Loucy (cell line): ENCODE data around the gene HOXD4.

ENCODE experiments used
- EZH2phosphoT487 ChIP-seq: fragments of 200-600 bp; IDR thresholded peaks from 2 replicates; pipeline ENCODE4 v1.6.1; 2018; ENCODE audit warnings: antibody characterized with exemption, mild to moderate bottlenecking, moderate library complexity, borderline replicate concordance
- TF ChIP-seq, protein P1 (sequence below): fragments of 200-600 bp; sonication (generic); conservative IDR thresholded peaks from 2 replicates; pipeline ENCODE4 v1.5.1; 2014; ENCODE audit warnings: mild to moderate bottlenecking, antibody characterized with exemption, low read length

DNA sequence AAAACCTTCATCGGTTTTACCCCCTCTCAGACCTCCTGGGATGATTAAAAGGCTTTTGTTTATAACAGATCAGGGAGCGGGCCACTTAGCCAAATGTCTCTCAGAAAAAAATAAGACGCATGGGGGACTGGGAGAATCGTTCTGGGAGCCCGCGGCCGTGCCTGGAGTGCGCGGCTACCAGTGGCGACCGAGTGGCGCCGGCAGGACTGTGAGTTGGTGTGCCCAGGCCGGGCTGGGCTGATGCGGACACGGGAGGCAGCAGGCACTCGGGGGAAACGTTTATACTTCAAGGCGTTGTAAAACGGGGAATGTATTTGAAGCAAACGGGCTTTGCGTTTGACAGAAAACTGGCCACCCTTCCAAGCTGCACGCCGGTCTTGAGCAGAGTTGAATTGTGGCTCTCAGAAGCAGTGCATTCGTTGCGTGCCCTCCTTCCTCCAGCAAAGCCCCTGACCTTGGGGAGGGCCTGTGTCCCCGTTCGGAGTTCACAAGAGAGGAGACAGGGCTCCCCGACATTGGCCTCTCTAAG is 39.4 kb upstream of the HOXD4 start:
- TF ChIP-seq, protein P1, sequence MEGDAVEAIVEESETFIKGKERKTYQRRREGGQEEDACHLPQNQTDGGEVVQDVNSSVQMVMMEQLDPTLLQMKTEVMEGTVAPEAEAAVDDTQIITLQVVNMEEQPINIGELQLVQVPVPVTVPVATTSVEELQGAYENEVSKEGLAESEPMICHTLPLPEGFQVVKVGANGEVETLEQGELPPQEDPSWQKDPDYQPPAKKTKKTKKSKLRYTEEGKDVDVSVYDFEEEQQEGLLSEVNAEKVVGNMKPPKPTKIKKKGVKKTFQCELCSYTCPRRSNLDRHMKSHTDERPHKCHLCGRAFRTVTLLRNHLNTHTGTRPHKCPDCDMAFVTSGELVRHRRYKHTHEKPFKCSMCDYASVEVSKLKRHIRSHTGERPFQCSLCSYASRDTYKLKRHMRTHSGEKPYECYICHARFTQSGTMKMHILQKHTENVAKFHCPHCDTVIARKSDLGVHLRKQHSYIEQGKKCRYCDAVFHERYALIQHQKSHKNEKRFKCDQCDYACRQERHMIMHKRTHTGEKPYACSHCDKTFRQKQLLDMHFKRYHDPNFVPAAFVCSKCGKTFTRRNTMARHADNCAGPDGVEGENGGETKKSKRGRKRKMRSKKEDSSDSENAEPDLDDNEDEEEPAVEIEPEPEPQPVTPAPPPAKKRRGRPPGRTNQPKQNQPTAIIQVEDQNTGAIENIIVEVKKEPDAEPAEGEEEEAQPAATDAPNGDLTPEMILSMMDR = no peak
- TF ChIP-seq EZH2phosphoT487 = no peak
